ENCODE measurements around the gene CDH23. TPM values are rescaled to one million over a fixed set of nuclear protein-coding genes. Genes with fewer than 3 reads are reported as not detected.

CDH23 gene
- total RNA-seq, 4 donors from 2014 or later: 0.57 to 5.9 (median 1.0) TPM

DNA sequence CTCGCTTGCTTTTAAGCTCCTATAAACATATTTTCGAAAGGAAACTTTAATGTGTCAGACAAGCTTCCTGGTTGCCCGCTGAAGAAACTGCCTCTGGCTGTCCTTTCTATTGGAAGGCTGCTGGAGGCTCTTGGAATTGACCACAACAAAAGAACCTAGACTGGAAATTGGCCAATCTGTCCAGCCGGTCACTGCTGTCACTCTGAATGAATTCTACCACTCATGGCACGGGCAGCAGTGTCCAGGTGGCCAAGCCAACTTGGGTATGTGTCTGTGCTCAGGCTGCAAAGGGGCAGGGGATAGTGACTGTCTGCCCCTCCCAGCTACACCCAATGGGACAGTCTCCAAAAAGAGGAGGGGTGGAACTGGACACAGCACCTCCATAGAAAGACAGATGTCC lies 57.6 kb downstream of the CDH23 start:
- WGBS, 2 donors: 72 to 82% methylated on average over 5 of the region's 5 CpGs
- intact Hi-C loops (cut with DNase I): no loop called here
- H3K4me1 ChIP-seq: no peaks in the 10 kb centered on the region
- H3K27me3 ChIP-seq: peaks cover 0 to 4% (median 0%) of the 10 kb centered on the region in 4 donors
- no peak for DNase-seq
- TF ChIP-seq, protein P1, sequence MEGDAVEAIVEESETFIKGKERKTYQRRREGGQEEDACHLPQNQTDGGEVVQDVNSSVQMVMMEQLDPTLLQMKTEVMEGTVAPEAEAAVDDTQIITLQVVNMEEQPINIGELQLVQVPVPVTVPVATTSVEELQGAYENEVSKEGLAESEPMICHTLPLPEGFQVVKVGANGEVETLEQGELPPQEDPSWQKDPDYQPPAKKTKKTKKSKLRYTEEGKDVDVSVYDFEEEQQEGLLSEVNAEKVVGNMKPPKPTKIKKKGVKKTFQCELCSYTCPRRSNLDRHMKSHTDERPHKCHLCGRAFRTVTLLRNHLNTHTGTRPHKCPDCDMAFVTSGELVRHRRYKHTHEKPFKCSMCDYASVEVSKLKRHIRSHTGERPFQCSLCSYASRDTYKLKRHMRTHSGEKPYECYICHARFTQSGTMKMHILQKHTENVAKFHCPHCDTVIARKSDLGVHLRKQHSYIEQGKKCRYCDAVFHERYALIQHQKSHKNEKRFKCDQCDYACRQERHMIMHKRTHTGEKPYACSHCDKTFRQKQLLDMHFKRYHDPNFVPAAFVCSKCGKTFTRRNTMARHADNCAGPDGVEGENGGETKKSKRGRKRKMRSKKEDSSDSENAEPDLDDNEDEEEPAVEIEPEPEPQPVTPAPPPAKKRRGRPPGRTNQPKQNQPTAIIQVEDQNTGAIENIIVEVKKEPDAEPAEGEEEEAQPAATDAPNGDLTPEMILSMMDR (IDR thresholded peaks at IDR 0.05): no peak
- no peak for TF ChIP-seq POLR2A (IDR thresholded peaks at IDR 0.05)
- H3K27ac ChIP-seq: no peak overlapping the region
- no peaks in the 10 kb centered on the region for H3K36me3 ChIP-seq
- H3K4me3 ChIP-seq: no peak overlapping the region
- H3K9me3 ChIP-seq: no peaks in the 10 kb centered on the region

DNA sequence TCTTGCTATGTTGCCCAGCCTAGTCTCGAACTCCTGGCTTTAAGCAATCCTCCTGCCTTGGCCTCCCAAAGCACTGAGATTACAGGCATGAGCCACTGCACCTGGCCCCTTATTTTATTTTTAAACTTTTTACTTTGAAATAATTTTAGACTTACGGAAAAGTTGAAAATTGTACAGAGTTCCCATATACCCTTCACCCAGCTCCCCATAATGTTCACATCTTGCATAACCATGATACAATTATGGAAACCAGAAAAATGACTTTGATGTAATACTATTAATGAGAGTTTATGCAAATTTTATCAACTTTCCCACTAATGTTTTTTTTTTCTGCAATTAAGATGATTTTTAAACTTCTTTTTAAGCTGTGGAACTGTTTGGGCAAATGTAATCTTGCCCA lies 58.3 kb downstream of the CDH23 start:
- peaks cover 0 to 4% (median 0%) of the 10 kb centered on the region in 4 donors for H3K27me3 ChIP-seq
- no peaks in the 10 kb centered on the region for H3K36me3 ChIP-seq
- H3K27ac ChIP-seq: no peak overlapping the region
- DNase-seq: no peak
- no peak overlapping the region for H3K4me3 ChIP-seq
- WGBS, 2 donors: 50% methylated on average over 2 of the region's 2 CpGs
- TF ChIP-seq, protein P1 (IDR thresholded peaks at IDR 0.05): no peak
- TF ChIP-seq POLR2A (IDR thresholded peaks at IDR 0.05): no peak
- H3K4me1 ChIP-seq: no peaks in the 10 kb centered on the region
- no peaks in the 10 kb centered on the region for H3K9me3 ChIP-seq
- intact Hi-C loops (cut with DNase I): no loop called here

DNA sequence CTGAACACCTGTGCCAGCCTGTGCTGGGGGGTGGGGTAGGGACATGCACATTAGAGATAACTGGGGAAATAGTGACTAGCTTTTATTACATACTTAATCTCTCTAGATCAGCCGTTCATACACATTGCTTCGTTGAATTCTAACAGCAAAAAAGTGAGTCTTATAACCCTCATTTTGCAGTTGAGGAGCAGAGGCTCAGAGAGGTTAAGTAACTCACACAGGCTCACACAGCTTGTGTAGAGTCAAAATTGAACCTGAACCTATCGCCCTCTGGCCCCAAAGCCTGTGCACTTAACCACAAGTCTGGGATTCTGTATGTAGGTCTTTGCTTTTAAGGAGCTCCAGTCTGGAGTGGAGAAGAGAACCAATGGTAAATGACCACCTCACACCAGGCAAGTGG lies 59.9 kb downstream of the CDH23 start:
- H3K4me1 ChIP-seq: no peaks in the 10 kb centered on the region
- no peaks in the 10 kb centered on the region for H3K9me3 ChIP-seq
- H3K36me3 ChIP-seq: no peaks in the 10 kb centered on the region
- H3K27me3 ChIP-seq: peaks cover 0 to 4% (median 0%) of the 10 kb centered on the region in 4 donors
- no peak overlapping the region for H3K27ac ChIP-seq
- no peak overlapping the region for H3K4me3 ChIP-seq
- TF ChIP-seq POLR2A (IDR thresholded peaks at IDR 0.05): no peak
- TF ChIP-seq, protein P1 (IDR thresholded peaks at IDR 0.05): no peak
- DNase-seq: no peak
- intact Hi-C loops (cut with DNase I): no loop called here
- 77 to 83% methylated on average over 2 to 3 of the region's 3 CpGs for WGBS, 2 donors

DNA sequence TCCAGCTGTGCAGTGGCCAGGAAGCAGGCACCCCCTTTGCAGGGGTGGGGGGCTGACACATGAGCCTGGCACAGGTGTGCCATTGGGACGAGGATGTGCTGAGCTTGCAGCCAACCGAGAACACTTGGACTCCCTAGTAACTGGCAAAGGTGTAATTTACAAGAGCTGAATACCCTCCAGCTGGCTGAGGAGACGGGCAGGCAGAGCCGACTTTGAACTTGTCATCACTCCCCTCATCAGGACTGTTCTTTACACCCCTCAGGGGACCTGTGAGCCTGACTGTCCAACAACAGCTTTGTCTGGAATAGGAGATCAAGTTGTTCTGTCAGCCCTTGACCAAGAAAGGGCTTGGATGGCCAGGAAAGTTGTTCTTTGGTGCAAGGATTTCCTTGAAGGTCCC lies 61.2 kb downstream of the CDH23 start:
- WGBS, 2 donors: 73 to 74% methylated on average over 2 of the region's 4 CpGs
- no peak overlapping the region for H3K27ac ChIP-seq

DNA sequence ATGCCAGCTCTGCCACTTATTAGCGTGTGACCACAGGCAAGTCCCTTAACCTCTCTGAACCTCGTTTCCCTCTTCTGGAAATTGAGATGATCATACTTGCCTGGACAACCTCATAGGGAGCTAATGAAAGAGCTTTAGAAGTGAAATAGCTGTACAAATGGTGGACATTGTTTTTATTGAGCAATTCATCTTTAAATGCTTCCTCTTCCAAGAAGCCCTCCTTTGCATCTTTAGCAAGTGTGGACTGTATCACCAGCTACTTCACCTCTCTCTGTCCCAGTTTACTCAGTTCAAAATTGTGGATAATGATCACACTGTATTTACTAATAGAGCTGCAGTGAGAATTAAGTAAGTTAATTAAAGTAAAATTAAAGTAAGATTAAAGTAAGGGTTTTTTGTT lies 61.7 kb downstream of the CDH23 start:
- Histone ChIP-seq H3K4me1 (no peaks in the 10 kb centered on the region), H3K9me3 (no peaks in the 10 kb centered on the region), H3K27ac (no peak overlapping the region), H3K36me3 (no peaks in the 10 kb centered on the region), H3K4me3 (no peak overlapping the region), H3K27me3 (peaks cover 0 to 4% (median 0%) of the 10 kb centered on the region in 4 donors)
- 71 to 77% methylated on average over 2 of the region's 2 CpGs for WGBS, 2 donors
- no peak for TF ChIP-seq POLR2A (IDR thresholded peaks at IDR 0.05)
- TF ChIP-seq, protein P1 (IDR thresholded peaks at IDR 0.05): no peak
- intact Hi-C loops (cut with DNase I): no loop called here
- no peak for DNase-seq

More for the DNA sequence above, 61.2 kb downstream of the CDH23 start:
- no peaks in the 10 kb centered on the region for H3K36me3 ChIP-seq
- no peaks in the 10 kb centered on the region for H3K9me3 ChIP-seq
- peaks cover 0 to 4% (median 0%) of the 10 kb centered on the region in 4 donors for H3K27me3 ChIP-seq
- H3K4me1 ChIP-seq: no peaks in the 10 kb centered on the region
- no peak overlapping the region for H3K4me3 ChIP-seq
- TF ChIP-seq, protein P1 (IDR thresholded peaks at IDR 0.05): no peak
- TF ChIP-seq POLR2A (IDR thresholded peaks at IDR 0.05): no peak
- intact Hi-C loops (cut with DNase I): no loop called here
- no peak for DNase-seq
